Dermis lymphatic vessel endothelial cell (primary cell): ENCODE data around the gene FMC1. TPM values are rescaled to one million over a fixed set of nuclear protein-coding genes. Genes with fewer than 3 reads are reported as not detected.

Source experiments
- total RNA-seq: library from RNA; depleted of rRNA; stranded (reverse); fragments of >200 nt; gene quantifications from 2 replicates; pipeline ENCODE4 v1.2.1, GENCODE V29; 2014

Gene FMC1
- 9.8 and 14.3 TPM in 2 replicates for total RNA-seq

GRCh38 chr7:139341058-139341775 is at the start of gene FMC1:
TSS of gene FMC1 (plus strand) at chr7:139341337. CDS start at chr7:139341385, 48 bp downstream.

GRCh38 chr7:139359366-139360209 is 18.5 kb downstream of the FMC1 start, which contains the start of gene LUC7L2:
TSS of gene LUC7L2 (plus strand) at chr7:139359894. CDS start at chr7:139360262, 368 bp downstream.

Other genes starting within 250 kb of the FMC1 start
- gene ZC3HAV1, start 231.6 kb upstream of the FMC1 start, total RNA-seq: 36.8 and 39.3 TPM in 2 replicates
- 3.5 and 5.9 TPM in 2 replicates for gene UBN2, start 110.1 kb upstream of the FMC1 start, total RNA-seq
- 28.2 and 35.6 TPM in 2 replicates for gene LUC7L2, start 18.6 kb downstream of the FMC1 start, total RNA-seq
- under 0.01 TPM in 1 of 2 replicates, not detected in the other for gene KLRG2, start 142.3 kb downstream of the FMC1 start, total RNA-seq
- not detected in 2 replicates for gene CLEC2L, start 182.3 kb downstream of the FMC1 start, total RNA-seq